ENCODE data around the gene BABAM1. TPM values are rescaled to one million over a fixed set of nuclear protein-coding genes. Genes with fewer than 3 reads are reported as not detected.

The BABAM1 gene
- total and polyA plus RNA-seq, 2 of the 4 experiments (the other 2 are of a cell fraction), result 95.1 to 101 TPM

GRCh38 chr19:17296976-17297375 is 29.7 kb downstream of the BABAM1 start:
- H3K14ac ChIP-seq (replicated peaks; ENCODE audit: low read depth, low read length), result no peak overlapping the region
- H2BK5ac ChIP-seq (ENCODE audit: low read depth, low read length, poor library complexity, severe bottlenecking), result no peak overlapping the region
- H3K27ac ChIP-seq (ENCODE audit: insufficient read depth, low read length), result no peak overlapping the region
- intact Hi-C loops (cut with micrococcal nuclease), result no loop called here
- H3K4me2 ChIP-seq (ENCODE audit: low read depth, low read length), result no peak overlapping the region
- H2AFZ ChIP-seq (replicated peaks; ENCODE audit: low read length, poor library complexity), result no peak overlapping the region
- H3K79me1 ChIP-seq (ENCODE audit: low read depth in 1 of 2, low read length in 2 of 2), result peaks cover 2 to 26% of the 10 kb centered on the region in 2 experiments
- H2AK5ac ChIP-seq (ENCODE audit: low read depth, low read length), result no peak overlapping the region
- no peak for DNase-seq
- POLR2A ChIA-PET (ENCODE audit: unreplicated experiment), result no interaction called here
- in situ Hi-C loops (cut with MboI; ENCODE audit: low sequenced_read_pairs), result no loop called here
- H3K4ac ChIP-seq (ENCODE audit: low read depth, low read length), result no peak overlapping the region
- H3K4me1 ChIP-seq (ENCODE audit: control insufficient read depth, insufficient read depth, low read length), result no peaks in the 10 kb centered on the region
- no peak overlapping the region for H2AK9ac ChIP-seq (replicated peaks; ENCODE audit: low read depth, low read length, poor library complexity)
- no peak overlapping the region for H4K91ac ChIP-seq (ENCODE audit: insufficient read depth, low read depth, low read length)
- no peak overlapping the region for H2BK120ac ChIP-seq (ENCODE audit: low read depth, low read length)
- H3K18ac ChIP-seq (ENCODE audit: low read depth, low read length), result no peak overlapping the region
- H4K8ac ChIP-seq (ENCODE audit: low read depth in 2 of 2, low read length in 2 of 2), result no peak overlapping the region
- no peak for ATAC-seq (ENCODE audit: low read depth)
- WGBS, 2 experiments (ENCODE audit: extremely low coverage in 2 of 2, insufficient read length in 1 of 2), result no CpG with 5 or more reads among the region's 6 CpGs
- H2BK20ac ChIP-seq (ENCODE audit: low read depth, low read length), result no peak overlapping the region
- peaks cover under 1% of the 10 kb centered on the region for H3K9me1 ChIP-seq (ENCODE audit: insufficient read depth, low read length)
- no TSS peak for BruUV-seq (replicated peaks)
- no peak overlapping the region for H2BK15ac ChIP-seq (ENCODE audit: low read depth, low read length)
- no peak overlapping the region for H3K56ac ChIP-seq (ENCODE audit: extremely low read depth, insufficient read depth, low read length)
- H3K23ac ChIP-seq (ENCODE audit: low read depth, low read length), result no peak overlapping the region
- no peak overlapping the region for H3K4me3 ChIP-seq (ENCODE audit: insufficient read depth, low read depth, low read length)
- no peak for TF ChIP-seq SMC3 (IDR thresholded peaks at IDR 0.05; ENCODE audit: low read depth, low read length)
- no peak for TF ChIP-seq RFX5 (IDR thresholded peaks at IDR 0.05; ENCODE audit: low read depth, low read length)
- no peak for TF ChIP-seq ELK1 (IDR thresholded peaks at IDR 0.05; ENCODE audit: borderline replicate concordance, low read depth, low read length)
- no peaks in the 10 kb centered on the region for H3K27me3 ChIP-seq (ENCODE audit: control insufficient read depth, insufficient read depth, low read length)
- dilution Hi-C loops (cut with HindIII; ENCODE audit: low sequenced_read_pairs, unreplicated experiment), result no loop called here
- no peak overlapping the region for H3K9ac ChIP-seq (ENCODE audit: low read depth, low read length)
- H4K5ac ChIP-seq (ENCODE audit: low read depth, low read length), result no peak overlapping the region
- 0 out of 2 replicates have a peak, but pooled peaks cover 3% of the 10 kb centered on the region for H4K20me1 ChIP-seq (ENCODE audit: insufficient read depth, low read length)
- CTCF ChIA-PET, result no interaction called here
- peaks cover 4% of the 10 kb centered on the region for H3K9me3 ChIP-seq (ENCODE audit: control insufficient read depth, insufficient read depth, low read length)
- peaks cover 13% of the 10 kb centered on the region for H3K36me3 ChIP-seq (ENCODE audit: control insufficient read depth, insufficient read depth, low read length)
